ENCODE data around the gene HIP1. TPM values are rescaled to one million over a fixed set of nuclear protein-coding genes. Genes with fewer than 3 reads are reported as not detected.
A peak's percentile ranks its signal among the peaks of the same experiment; 100 is the strongest.
"Not testable (repeated sequence)": the region's sequence is repeated elsewhere in the genome, so short reads cannot be mapped to it uniquely, and the experiment has no call there.

Gene HIP1
- total RNA-seq, 1 experiment from 2014 or later: 43.3 TPM

DNA sequence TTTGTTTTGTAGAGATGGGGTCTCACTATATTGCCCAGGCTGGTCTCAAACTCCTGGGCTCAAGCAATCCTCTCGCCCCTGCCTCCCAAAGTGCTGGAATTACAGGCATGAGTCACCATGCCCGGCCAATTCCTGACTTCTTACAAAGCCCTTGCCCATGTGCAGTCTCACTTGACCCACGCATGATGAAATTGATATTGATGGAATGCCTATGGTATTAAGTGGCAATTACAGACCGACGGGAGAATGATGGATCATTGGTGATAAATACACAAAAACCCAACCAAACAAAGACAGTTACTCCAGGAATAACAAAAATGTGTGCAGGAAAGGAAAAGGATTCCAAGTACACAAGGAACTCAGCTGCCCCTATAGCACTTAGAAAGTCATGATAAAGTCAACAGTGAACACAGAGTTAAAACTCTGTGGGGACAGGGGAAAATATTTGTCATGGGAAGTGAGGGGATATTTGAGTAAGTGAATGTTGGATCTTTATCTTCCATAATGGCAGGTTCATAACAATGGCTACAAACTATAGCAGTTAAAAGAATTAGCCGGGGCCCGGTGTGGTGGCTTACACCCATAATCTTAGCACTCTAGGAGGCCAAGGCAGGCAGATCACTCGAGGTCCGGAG, 21.6 kb downstream of the HIP1 start:
- peak; percentile 83 for DNase-seq (ENCODE audit: low read depth)

DNA sequence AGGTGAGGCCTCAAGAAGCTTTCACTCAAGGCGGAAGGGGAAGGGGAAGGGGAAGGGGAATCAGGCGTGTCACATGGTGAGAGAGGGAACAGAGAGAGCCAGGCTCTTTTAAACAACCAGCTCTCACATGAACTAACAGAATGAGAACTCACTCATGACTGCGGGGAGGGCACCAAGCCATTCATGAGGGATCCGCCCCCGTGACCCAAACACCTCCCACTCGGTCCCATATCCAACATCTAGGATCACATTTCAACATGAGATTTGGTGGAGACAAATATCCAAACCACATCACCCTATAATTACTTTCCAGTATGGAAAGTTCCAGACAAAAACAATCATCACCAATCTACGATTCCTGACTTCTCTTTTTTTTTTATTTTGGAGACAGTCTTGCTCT, 22.9 kb downstream of the HIP1 start:
- DNase-seq (ENCODE audit: low read depth): no peak

DNA sequence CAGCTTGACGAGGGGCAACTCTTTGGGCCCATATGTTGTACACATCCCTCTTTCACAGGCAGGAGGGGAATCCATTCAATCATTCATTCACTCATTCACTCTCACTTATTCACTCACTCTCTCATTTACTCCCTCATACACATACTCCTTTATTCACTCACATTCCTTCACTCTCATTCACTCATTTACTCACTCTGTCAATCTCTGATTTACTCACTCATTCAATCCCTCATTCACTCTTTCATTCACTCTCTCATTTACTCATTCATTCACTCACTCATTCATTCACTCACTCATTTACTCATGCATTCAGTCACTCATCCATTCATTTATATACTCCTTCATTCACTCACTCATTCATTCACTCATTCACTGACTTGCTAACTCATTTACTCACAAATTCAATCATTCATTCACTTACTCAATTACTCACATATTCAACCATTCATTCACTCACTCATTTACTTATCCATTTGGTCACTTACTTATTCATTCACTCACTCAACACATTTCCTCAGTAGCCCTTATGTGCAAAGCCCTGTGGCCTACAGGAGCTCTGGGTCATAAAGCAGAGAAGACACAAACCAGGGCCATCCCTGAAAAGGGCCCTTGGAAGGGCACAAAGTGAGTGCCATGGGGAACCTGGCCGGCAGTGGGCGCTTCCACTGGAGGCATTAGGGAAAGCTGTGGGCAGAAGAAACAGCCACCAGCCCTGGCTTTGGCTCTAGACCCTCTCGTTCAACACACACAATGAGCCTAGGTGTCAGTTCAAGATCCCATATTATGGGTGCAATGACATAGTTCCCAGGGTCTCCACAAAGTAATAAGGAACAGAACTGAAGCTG, 26.0 kb downstream of the HIP1 start:
- DNase-seq (ENCODE audit: low read depth): no peak

DNA sequence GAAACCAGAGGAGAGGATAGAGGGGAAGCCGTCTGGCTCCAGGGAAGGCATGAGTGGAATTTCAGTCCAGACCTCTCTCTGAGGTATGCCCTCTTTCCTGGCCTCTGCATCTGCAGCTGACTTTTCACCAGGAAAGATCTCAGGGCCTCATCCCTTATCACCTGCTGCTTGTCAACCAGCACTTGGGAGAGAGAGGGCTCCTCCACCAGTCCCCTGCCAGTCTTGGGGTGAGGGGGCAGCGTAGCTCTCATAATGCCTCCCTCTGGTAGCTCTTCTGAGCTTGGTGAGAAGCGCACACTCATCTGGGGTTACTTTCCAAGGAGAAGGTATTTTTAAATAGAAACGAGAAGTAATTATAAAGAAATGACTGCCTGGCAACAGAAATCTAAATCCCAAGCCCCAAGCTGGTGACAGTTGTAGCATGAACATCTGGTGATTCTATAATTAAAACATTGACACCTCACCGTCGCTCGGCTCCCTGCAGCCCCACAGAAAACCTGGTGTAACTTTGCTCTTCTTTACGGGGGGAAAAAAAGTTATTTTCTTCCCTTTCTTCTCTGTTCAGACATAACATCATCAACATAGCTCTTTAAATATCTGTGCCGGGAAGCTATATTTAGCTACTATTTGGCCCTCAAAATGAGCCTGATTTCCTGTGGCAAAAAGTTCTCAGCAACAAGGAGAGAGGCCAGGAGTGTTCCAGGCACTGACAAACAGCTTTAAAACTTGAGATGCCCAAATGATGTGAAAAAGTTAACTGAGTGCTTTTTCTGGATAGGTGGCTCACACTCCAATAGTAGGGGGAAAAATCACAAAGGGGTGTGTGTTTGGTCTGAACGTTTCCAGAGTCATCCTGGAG, 26.9 kb downstream of the HIP1 start:
- peak; percentile 24 for DNase-seq (ENCODE audit: low read depth)

DNA sequence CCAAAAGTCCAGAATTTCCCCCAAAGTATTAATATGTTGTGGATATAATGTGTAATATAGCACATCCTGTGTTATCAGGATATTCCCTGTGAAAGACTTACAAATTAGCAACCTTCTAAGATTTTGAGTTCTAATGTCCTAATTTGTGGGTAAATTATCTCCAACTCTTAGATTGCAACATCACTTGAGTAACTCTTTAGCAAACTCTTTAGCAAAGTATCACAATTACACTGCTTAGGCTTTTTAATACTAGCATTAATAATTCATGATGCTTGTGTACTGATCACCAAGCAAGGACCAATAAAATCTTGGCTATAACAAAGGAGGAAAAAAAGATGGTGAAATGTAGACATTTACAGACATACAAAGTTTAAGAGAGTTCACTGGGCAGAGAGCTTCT, 27.7 kb downstream of the HIP1 start:
- DNase-seq (ENCODE audit: low read depth): no peak

DNA sequence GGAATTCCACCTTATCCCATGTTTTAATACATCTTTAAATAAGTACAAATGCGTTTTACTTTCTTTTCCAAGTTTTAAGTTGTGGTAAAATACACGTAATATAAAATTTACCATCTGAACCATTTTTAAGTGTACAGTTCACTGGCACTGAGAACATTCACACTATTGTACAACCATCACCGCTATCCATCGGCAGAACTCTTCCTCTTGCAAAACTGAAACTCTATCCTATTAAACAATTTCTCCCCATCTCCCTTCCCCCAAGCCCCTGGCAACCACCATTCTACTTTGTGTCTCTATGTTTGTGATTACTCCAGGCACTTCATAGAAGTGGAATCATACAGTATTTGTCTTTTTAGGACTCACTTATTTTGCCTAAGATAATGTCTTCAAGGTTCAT, 33.8 kb downstream of the HIP1 start:
- no peak for DNase-seq (ENCODE audit: low read depth)

DNA sequence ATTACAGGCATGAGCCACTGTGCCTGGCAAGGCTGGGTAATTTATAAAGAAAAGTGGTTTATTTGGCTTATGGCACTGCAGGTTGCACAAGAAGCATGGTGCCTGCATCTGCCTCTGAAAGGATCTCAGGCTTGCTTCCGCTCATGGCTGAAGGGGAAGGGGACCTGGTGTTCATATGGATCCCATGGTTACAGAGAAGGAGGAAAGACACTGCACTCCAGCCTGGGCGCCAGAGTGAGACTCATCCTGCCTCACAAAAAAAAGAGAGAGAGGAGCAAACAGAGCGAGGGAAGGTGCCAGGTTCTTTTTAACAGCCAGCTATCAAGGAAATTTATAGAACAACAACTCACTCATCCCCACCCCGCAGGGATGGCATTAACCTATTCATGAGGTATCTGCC, 36.2 kb downstream of the HIP1 start:
- DNase-seq (ENCODE audit: low read depth): no peak

DNA sequence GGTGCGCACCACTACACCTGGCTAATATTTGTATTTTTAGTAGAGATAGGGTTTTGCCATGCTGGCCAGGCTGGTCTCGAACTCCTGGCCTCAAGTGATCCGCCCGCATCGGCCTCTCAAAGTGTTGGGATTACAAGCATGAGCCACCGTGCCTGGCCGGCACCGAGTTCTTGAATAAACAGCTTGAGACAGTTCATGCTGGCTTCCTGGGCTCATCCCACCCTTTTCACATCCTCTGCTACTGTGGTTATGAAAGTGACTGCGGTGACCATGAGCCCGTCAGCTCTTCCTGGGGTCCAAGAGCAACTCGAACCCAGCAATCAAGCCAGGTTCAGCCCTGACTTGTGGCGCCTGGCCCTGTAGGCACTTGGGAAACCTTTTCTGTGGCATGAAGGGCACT, 38.7 kb downstream of the HIP1 start:
- DNase-seq (ENCODE audit: low read depth): peak; percentile 22

DNA sequence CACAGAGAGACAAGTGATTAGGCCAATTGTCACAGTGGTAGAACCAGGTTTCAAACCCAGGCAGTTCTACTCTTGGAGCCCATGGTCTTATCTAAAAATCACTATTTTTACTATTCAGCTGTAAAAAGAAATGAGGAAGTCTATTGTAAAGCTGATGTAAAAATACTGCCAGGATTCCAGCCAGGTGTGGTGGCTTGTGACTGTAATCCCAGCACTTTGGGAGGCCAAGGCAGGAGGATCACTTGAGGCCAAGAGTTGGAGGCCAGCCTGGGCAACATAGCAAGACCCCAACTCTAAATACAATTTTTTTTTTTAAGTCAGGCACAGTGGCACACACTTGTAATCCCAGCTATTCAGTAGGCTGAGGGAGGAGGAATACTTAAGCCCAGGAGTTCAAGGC, 40.4 kb downstream of the HIP1 start:
- DNase-seq (ENCODE audit: low read depth): no peak

DNA sequence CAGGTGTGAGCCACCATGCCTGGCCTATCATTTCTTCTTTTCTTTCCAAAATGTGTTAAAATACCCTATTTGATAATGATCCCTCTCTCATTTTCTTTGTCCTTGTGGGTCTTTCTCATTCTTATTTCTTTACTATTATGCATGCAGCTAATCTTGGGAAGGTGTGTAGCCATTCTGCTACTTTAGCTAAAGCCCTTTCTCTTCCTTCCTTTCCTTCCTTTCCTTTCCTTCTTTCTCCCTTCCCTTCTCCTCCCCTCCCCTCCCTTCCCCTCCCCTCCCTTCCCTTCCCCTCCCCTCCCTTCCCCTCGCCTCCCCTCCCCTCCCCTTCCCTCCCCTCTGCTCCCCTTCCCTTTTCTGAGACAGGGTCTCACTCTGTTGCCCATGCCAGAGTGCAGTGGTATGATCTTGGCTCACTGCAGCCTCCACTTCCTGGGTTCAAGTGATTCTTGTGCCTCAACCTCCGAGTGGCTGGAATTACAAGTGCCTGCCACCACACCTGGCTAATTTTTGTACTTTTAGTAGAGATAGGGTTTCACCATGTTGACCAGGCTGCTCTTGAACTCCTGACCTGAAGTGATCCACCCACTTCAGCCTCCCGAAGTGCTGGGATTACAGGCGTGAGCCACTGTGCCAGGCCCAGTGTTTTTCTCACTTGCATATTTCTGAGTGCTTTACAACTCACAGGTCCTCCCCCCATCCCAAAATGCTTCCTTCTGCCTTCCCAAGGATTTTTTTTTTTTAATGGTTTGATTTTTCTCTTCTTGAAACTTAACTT, 42.3 kb downstream of the HIP1 start:
- DNase-seq (ENCODE audit: low read depth): no peak

DNA sequence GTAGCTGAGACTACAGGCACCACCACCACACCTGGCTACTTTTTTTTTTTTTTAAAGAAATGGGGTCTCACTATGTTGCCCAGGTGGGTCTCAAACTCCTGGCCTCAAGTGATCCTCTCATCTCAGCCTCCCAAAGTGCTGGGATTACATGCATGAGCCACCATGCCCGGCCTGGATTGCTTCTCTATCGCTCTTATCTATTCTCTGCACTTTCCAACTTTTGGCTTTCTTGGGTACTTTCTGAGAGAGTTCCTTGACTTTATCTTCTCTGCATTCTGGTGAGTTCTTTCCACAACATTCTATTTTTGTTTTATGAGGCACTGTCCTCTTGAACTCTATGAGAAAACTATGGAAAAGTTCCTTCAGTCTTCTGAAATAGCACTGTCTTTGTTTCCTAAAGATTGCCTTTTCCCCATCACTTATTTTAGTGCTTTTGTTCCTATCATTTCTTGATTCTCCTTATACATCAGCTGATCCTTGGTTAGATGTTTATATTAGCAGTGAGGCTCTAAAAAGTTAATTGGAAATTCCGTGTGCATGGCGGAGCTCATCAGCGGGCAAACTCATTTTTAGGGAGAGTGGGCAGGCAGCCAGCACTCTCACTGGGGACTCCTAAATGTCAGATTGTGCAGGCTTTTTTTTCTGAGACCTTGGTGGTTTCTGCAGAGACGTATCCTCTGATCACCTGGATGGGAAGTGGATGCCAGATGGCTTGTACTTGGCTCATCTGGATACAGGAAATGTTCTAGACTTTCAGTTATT, 43.9 kb downstream of the HIP1 start:
- no peak for DNase-seq (ENCODE audit: low read depth)

DNA sequence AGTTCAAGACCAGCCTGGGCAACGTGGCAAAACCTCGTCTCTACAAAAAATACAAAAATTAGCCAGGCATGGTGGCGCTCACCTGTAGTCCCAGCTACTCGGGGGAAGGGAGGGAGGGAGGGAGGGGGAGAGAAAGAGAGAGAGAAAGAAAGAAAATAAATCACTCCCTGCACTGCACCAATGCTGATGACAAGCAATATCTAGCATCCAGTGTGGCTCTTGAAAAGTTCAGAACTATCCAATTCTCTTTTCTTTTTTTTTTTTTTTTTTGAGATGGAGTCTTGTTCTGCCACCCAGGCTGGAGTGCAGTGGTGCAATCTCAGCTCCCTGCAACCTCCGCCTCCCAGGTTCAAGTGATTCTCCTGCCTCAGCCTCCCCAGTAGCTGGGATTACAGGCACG, 45.1 kb downstream of the HIP1 start:
- DNase-seq (ENCODE audit: low read depth): not testable (repeated sequence)

DNA sequence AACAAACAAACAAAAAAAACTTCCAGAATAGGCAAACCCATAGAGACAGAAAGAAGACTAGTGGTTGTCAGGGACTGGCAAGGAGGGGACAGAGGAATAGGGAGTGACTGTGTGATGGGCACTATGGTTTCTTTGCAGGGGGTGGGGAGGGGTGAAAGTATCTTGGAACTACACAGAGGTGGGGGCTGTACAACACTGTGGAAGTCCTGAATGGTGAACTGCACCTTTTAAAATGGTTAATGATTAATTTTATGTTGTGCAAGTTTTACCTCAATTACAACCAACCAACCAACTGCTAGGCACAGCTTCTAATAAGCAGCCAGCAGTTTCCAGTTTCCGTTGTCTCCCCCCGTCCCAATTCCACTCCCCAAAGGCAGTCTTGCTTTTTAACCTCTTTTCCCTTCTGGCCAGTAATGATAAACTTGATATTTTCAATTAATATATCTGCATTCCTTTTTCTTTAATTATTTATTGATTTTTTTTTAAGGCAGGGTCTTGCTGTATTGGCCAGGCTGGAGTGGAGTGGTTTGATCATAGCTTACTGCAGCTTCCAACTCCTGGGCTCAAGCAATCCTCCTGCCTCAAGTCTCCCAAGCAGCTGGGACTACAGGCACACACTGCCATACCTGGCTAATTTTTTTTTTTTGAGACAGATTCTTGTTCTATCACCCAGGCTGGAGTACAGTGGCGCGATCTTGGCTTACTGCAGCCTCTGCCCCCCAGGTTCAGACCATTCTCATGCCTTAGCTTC, 46.8 kb downstream of the HIP1 start:
- DNase-seq (ENCODE audit: low read depth): no peak

DNA sequence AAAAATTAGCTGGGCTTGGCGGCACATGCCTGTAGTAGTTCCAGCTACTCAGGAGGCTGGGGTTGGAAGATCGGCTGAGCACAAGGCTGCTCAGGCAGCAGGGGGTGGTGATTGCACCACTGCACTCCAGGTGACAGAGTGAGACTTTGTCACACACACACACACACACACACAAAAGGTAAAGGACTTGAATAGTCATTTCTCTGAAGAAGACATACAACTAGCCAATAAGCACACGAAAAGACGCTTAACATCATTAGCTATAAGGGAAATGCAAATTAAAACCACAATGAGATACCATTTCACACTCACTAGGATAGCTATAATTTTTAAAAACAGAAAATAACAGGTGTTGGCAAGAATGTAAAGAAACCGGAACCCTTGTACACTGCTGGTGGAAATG, 48.6 kb downstream of the HIP1 start:
- no peak for DNase-seq (ENCODE audit: low read depth)

DNA sequence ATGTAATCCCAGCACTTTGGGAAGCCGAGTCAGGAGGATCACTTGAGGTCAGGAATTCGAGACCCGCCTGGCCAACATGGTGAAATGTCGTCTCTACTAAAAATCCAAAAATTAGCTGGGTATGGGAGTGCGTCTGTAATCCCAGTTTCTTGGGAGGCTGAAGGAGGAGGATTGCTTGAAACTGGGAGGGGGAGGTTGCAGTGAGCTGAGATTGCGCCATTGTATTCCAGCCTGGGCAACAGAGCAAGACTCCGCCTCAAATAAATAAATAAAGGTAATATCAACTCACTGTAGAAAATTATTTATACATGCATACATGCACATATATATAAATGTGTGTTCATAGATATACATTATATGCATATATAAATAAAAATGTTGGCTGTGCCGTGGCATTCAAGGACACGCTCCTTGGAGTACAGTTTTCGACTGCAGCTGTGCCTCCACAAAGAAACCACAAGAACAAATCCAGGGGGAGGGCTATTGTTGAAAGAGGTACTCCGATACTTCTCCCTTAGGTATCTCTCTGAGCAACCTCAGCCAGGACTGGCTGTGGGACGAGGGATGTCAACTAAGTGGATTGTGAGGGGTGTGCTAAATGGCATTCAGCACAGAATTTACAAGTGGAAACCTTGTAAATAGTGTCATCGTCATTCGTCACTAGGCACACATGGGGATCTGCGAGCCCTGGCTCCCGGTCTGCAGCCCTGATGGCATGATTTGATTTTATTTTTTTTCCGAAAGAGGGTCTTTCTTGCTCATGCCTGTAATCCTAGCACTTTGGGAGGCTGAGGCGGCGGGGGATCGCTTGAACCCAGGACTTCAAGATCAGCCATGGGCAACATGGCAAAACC, 49.3 kb downstream of the HIP1 start:
- no peak for DNase-seq (ENCODE audit: low read depth)

DNA sequence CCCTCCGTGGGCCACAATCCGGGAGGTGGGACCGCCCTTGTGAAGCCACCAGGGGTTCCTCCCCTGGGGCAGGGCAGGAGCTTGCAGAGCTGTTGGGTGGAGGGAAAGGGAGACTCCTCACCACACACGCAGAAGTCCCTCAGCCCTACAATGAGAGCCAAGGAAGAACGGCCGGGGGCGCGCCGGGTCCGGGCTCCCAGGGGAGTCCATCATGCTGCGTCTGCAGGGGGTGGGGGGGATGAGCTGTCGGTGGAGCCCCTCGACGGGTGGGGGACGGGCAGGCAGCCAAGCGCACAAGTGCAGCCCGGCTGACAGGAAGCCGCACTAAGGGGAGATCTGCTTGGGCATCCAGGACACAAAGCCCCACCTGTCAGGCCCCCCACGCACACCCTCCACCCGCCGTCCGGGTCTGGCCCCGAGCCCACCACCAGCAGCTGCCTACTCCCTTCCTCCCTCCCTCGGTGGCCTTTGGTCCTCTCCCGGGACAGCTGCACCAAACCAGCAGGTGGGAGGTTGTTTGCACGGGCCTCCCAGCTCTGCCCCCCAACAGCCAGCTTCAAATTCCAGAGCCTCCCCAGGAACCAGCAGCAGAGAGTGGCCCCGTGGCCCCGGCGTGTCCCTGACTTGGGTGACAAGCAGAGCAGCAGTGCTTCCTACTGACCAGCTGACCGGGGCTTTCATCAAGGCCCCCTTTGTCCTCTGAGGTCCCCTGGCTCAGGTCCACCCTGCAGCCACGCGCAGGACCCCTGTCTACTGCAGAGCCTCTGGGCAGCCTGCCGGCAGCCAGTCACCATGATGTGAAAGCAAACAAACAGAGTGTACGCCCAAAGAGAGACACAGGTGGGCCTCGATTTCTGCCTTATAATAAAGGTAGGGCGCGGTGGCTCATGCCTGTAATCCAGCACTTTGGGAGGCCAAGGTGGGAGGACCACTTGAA, 50.3 kb downstream of the HIP1 start:
- no peak for DNase-seq (ENCODE audit: low read depth)

DNA sequence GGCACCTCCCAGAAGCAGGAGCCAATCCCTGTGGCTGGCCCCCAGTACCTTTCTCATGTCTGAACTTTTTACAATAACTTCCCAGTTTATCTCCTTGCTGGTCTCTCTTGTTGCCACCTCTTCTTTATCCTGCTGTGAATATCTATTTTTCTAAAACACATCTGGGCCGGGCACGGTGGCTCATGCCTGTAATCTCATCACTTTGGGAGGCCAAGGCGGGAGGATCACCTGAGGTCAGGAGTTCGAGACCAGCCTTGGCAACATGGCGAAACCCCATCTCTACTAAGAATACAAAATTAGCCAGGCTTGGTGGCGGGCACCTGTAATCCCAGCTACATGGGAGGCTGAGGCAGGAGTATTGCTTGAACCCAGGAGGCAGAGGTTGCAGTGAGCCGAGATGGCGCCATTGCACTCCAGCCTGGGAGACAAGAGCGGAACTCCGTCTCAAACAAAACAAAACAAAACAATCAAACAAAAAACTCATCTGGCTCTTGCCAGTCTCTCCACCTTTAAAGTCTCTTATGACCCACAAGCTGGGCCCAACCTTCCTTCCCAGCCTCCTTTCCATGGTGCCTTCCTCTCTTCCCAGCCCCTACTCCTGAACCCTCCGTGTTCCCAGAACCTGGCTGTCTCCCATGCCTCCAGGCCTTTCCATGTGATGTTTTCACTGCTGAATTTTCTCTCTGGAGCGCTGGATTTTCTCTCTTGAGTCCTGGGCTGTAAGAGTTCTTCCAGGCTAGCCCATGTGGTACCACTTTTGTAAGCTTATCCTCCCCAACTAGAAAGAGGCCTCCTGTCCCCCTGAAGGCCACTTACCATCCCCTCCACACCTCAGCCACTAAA, 51.3 kb downstream of the HIP1 start:
- DNase-seq (ENCODE audit: low read depth): no peak
